OCI-LY1 (cell line): ENCODE results near the gene JAM3.

Source experiments
- H2AFZ ChIP-seq: fragments of 200-600 bp; sonication (generic), shearing (Covaris generic); 2 replicates; pipeline ENCODE4 v1.6.0; 2014; ENCODE audit warnings: antibody characterized with exemption, mild to moderate bottlenecking, low read length
- H3F3A ChIP-seq: fragments of 200-600 bp; sonication (generic), shearing (Covaris generic); 2 replicates; pipeline ENCODE4 v1.6.0; 2014; ENCODE audit warnings: mild to moderate bottlenecking, antibody characterized with exemption, low read length, moderate library complexity; ENCODE audit not compliant: insufficient read depth
- H3K27ac ChIP-seq: fragments of 200-600 bp; sonication (generic); 2 replicates; pipeline ENCODE4 v1.5.1; 2014; ENCODE audit warnings: low read length, mixed run types, mild to moderate bottlenecking, low read depth; ENCODE audit not compliant: poor library complexity, severe bottlenecking
- H3K27me3 ChIP-seq: fragments of 200-600 bp; sonication (generic); 2 replicates; pipeline ENCODE4 v1.6.0; 2014; ENCODE audit warnings: antibody characterized with exemption, mild to moderate bottlenecking, low read length, moderate library complexity; ENCODE audit not compliant: insufficient read depth
- H3K36me3 ChIP-seq: fragments of 200-600 bp; sonication (generic); 2 replicates; pipeline ENCODE4 v1.6.1; 2014; ENCODE audit warnings: mild to moderate bottlenecking, antibody characterized with exemption, low read length, moderate library complexity, mixed read lengths; ENCODE audit not compliant: insufficient read depth
- H3K4me1 ChIP-seq: fragments of 200-600 bp; sonication (generic); 2 replicates; pipeline ENCODE4 v1.5.1; 2014; ENCODE audit warnings: mild to moderate bottlenecking, low read length, moderate library complexity; ENCODE audit not compliant: insufficient read depth, severe bottlenecking
- H3K4me2 ChIP-seq: fragments of 200-600 bp; sonication (generic), shearing (Covaris generic); 2 replicates; pipeline ENCODE4 v1.6.1; 2014; ENCODE audit warnings: low read length
- H3K4me3 ChIP-seq: fragments of 200-600 bp; sonication (generic); 2 replicates; pipeline ENCODE4 v1.5.1; 2014; ENCODE audit warnings: low read length, low read depth, mild to moderate bottlenecking, mixed read lengths; ENCODE audit not compliant: poor library complexity, severe bottlenecking
- H3K79me2 ChIP-seq: fragments of 200-600 bp; shearing (Covaris generic); 2 replicates; pipeline ENCODE4 v1.6.1; 2016; ENCODE audit warnings: mixed run types, low read length, mixed read lengths; ENCODE audit not compliant: insufficient read depth
- H3K9ac ChIP-seq: fragments of 200-600 bp; sonication (generic), shearing (Covaris generic); 2 replicates; pipeline ENCODE4 v1.6.1; 2014; ENCODE audit warnings: mild to moderate bottlenecking, low read length, mixed read lengths
- H3K9me2 ChIP-seq: fragments of 200-600 bp; sonication (generic), shearing (Covaris generic); 2 replicates; pipeline ENCODE4 v1.6.1; 2014; ENCODE audit warnings: low read depth, mild to moderate bottlenecking, low read length, mixed read lengths
- H3K9me3 ChIP-seq: fragments of 200-600 bp; shearing (Covaris generic); 2 replicates; pipeline ENCODE4 v1.6.1; 2014; ENCODE audit warnings: low read length, mixed read lengths
- H4K20me1 ChIP-seq: fragments of 200-600 bp; sonication (generic), shearing (Covaris generic); 2 replicates; pipeline ENCODE4 v1.6.0; 2016; ENCODE audit warnings: mild to moderate bottlenecking, low read length; ENCODE audit not compliant: insufficient read depth
- EZH2 ChIP-seq: fragments of 200-600 bp; sonication (generic), shearing (Covaris generic); IDR thresholded peaks from 2 replicates; pipeline ENCODE4 v1.8.0; 2017; ENCODE audit warnings: borderline replicate concordance, mixed run types, mild to moderate bottlenecking, antibody characterized with exemption, low read length, moderate library complexity, mixed read lengths
- TF ChIP-seq, protein P1 (sequence below): fragments of 200-600 bp; sonication (generic), shearing (Covaris generic); IDR thresholded peaks from 2 replicates; pipeline ENCODE4 v1.5.1; 2017; ENCODE audit warnings: mild to moderate bottlenecking, antibody characterized with exemption, low read length, moderate library complexity, mixed read lengths

The JAM3 gene

DNA sequence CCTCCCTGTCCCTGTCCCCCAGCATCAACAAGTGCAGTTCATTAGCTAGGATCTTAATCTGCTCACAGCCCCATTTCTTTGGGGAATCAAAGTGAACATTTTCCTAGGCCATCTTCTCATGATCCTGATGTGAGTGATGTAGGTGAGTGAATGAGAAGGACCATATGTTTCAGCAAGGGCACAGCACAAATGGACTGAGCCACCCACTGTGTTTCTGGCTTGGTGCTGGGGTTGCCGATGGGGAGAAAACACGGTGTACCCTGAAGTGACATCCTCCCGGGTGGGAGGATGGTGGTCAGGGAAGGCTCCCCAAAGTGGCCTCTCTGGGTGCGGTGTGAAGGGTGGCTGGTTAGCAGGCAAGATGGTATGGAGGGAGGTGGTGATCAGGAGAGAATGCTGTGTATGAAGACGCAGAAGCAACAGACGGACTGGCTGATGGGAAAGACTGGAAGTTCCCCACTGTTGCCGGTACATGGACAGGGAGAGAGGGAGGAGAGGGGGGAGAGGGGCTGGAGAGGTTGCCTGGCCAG is 72.2 kb downstream of the JAM3 start:
- Histone ChIP-seq H3K27ac (no peak overlapping the region), H3K4me1 (no peaks in the 10 kb centered on the region), H3K4me2 (no peak overlapping the region), H3K9ac (no peak overlapping the region), H2AFZ (no peak overlapping the region), H3K4me3 (no peak overlapping the region), H3K36me3 (no peaks in the 10 kb centered on the region; the same call in 1 of the 2 replicates), H3K9me2 (no peaks in the 10 kb centered on the region), H3K27me3 (no peaks in the 10 kb centered on the region), H3K79me2 (no peaks in the 10 kb centered on the region), H4K20me1 (no peaks in the 10 kb centered on the region), H3F3A (no peaks in the 10 kb centered on the region), H3K9me3 (no peaks in the 10 kb centered on the region)
- TF ChIP-seq EZH2 = no peak
- TF ChIP-seq, protein P1, sequence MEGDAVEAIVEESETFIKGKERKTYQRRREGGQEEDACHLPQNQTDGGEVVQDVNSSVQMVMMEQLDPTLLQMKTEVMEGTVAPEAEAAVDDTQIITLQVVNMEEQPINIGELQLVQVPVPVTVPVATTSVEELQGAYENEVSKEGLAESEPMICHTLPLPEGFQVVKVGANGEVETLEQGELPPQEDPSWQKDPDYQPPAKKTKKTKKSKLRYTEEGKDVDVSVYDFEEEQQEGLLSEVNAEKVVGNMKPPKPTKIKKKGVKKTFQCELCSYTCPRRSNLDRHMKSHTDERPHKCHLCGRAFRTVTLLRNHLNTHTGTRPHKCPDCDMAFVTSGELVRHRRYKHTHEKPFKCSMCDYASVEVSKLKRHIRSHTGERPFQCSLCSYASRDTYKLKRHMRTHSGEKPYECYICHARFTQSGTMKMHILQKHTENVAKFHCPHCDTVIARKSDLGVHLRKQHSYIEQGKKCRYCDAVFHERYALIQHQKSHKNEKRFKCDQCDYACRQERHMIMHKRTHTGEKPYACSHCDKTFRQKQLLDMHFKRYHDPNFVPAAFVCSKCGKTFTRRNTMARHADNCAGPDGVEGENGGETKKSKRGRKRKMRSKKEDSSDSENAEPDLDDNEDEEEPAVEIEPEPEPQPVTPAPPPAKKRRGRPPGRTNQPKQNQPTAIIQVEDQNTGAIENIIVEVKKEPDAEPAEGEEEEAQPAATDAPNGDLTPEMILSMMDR = no peak

- no peak overlapping the region for H2AFZ ChIP-seq
- no peaks in the 10 kb centered on the region for H3K4me1 ChIP-seq
- H3K9ac ChIP-seq = no peak overlapping the region
- no peaks in the 10 kb centered on the region; the same call in 1 of the 2 replicates for H3K36me3 ChIP-seq
- H3K79me2 ChIP-seq = no peaks in the 10 kb centered on the region
- H3K27me3 ChIP-seq = no peaks in the 10 kb centered on the region
- H3K4me3 ChIP-seq = no peak overlapping the region
- H3K27ac ChIP-seq = no peak overlapping the region
- H3K9me2 ChIP-seq = no peaks in the 10 kb centered on the region
- no peaks in the 10 kb centered on the region for H3F3A ChIP-seq
- H4K20me1 ChIP-seq = no peaks in the 10 kb centered on the region
- no peak for TF ChIP-seq EZH2
- TF ChIP-seq, protein P1 = no peak
- no peak overlapping the region for H3K4me2 ChIP-seq
- no peaks in the 10 kb centered on the region for H3K9me3 ChIP-seq
These were observed 73.7 kb downstream of the JAM3 start for GRCh38 chr11:134142536-134142935.

DNA sequence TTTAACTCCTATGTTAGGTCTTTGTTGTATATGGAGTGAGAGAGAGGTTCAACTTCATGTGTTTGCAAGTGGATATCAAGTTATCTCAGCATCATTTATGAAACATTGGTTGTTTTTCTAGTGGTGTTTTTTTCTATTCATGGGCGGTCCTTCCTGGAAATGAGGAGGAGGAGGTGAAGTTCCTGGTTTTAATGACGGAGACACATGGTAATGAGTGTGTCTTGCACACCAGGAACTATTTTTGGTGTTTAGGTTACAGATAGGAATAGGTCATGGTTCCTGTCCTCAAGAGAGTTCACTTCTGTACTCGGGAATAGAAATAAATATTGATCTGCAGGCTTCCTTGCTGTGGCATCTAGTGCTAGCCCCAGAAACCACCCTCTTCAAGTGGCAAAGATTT is 74.9 kb downstream of the JAM3 start:
- Histone ChIP-seq H3K36me3 (no peaks in the 10 kb centered on the region; the same call in 1 of the 2 replicates), H3K4me1 (no peaks in the 10 kb centered on the region), H3K79me2 (no peaks in the 10 kb centered on the region), H3F3A (no peaks in the 10 kb centered on the region), H3K4me2 (no peak overlapping the region), H2AFZ (no peak overlapping the region), H3K4me3 (no peak overlapping the region), H3K9me3 (no peaks in the 10 kb centered on the region), H3K27ac (no peak overlapping the region), H3K9ac (no peak overlapping the region), H3K27me3 (no peaks in the 10 kb centered on the region), H3K9me2 (no peaks in the 10 kb centered on the region), H4K20me1 (no peaks in the 10 kb centered on the region)
- TF ChIP-seq, protein P1 = no peak
- no peak for TF ChIP-seq EZH2
